RCC 7860 (cell line): ENCODE results near the gene NDUFAF7.
A peak's percentile ranks its signal among the peaks of the same experiment; 100 is the strongest.
"Not testable (repeated sequence)": the region's sequence is repeated elsewhere in the genome, so short reads cannot be mapped to it uniquely, and the experiment has no call there.

Source experiments
- DNase-seq: peaks from one replicate; pipeline ENCODE4 v3.0.0-alpha.2; 2015; ENCODE audit warnings: low spot score
- FAIRE-seq: peaks from 2 replicates; lab custom pipeline; 2012; peaks lifted over from hg19 to GRCh38; lab: Jason Lieb, UNC

The NDUFAF7 gene

GRCh38 chr2:37231241-37232130 lies at the start of gene NDUFAF7, which contains the start of gene CEBPZ:
Gene NDUFAF7, plus strand, starts transcription at chr2:37231658. Its CDS starts 48 bp downstream, at chr2:37231706.
Gene CEBPZ, minus strand, starts transcription at chr2:37231596. Its CDS starts 29 bp downstream, at chr2:37231567.
- FAIRE-seq (peak; percentile 16), DNase-seq (peak; percentile 84)

GRCh38 chr2:37181726-37182684 lies 49.5 kb upstream of the NDUFAF7 start:
- FAIRE-seq, result no peak
- DNase-seq, result no peak

- FAIRE-seq, result no peak
- DNase-seq, result no peak
Observed at GRCh38 chr2:37188570-37188969, 42.9 kb upstream of the NDUFAF7 start, which contains the start of gene SULT6B1. Gene SULT6B1, minus strand, starts transcription at chr2:37188670. Its CDS starts 30 bp downstream, at chr2:37188640.

GRCh38 chr2:37189452-37190153 lies 41.9 kb upstream of the NDUFAF7 start:
- FAIRE-seq (peak; percentile 85), DNase-seq (peak; percentile 77)

- FAIRE-seq (no peak), DNase-seq (no peak)
Observed at GRCh38 chr2:37190290-37190689, 41.2 kb upstream of the NDUFAF7 start.

GRCh38 chr2:37191253-37191652 lies 40.2 kb upstream of the NDUFAF7 start:
- no peak for FAIRE-seq

GRCh38 chr2:37191747-37192146 lies 39.7 kb upstream of the NDUFAF7 start:
- DNase-seq, result no peak

More at GRCh38 chr2:37191253-37191652, 40.2 kb upstream of the NDUFAF7 start:
- no peak for DNase-seq

GRCh38 chr2:37192551-37192950 lies 38.9 kb upstream of the NDUFAF7 start:
- DNase-seq (no peak), FAIRE-seq (no peak)

More at GRCh38 chr2:37191747-37192146, 39.7 kb upstream of the NDUFAF7 start:
- FAIRE-seq, result no peak

GRCh38 chr2:37195862-37196319 lies 35.6 kb upstream of the NDUFAF7 start:
- DNase-seq, FAIRE-seq: not testable (repeated sequence)

GRCh38 chr2:37196320-37197195 lies 34.9 kb upstream of the NDUFAF7 start, which contains the start of gene CEBPZOS:
Gene CEBPZOS, plus strand, starts transcription at chr2:37196496. Its CDS starts 3,209 bp downstream, at chr2:37199705.
- peak; percentile 70 for DNase-seq
- FAIRE-seq, result no peak

GRCh38 chr2:37198681-37199065 lies 32.8 kb upstream of the NDUFAF7 start:
- DNase-seq (no peak), FAIRE-seq (no peak)

- no peak for FAIRE-seq
- DNase-seq, result no peak
Observed at GRCh38 chr2:37201208-37201607, 30.2 kb upstream of the NDUFAF7 start.

- DNase-seq (no peak), FAIRE-seq (no peak)
Observed at GRCh38 chr2:37201766-37202165, 29.7 kb upstream of the NDUFAF7 start.

GRCh38 chr2:37203708-37204107 lies 27.8 kb upstream of the NDUFAF7 start:
- DNase-seq, result no peak
- no peak for FAIRE-seq

GRCh38 chr2:37205071-37205661 lies 26.3 kb upstream of the NDUFAF7 start:
- DNase-seq, FAIRE-seq: not testable (repeated sequence)

GRCh38 chr2:37205689-37206341 lies 25.6 kb upstream of the NDUFAF7 start:
- no peak for FAIRE-seq
- no peak for DNase-seq

GRCh38 chr2:37206760-37207159 lies 24.7 kb upstream of the NDUFAF7 start:
- not testable (repeated sequence) for FAIRE-seq

GRCh38 chr2:37211212-37211611 lies 20.2 kb upstream of the NDUFAF7 start:
- DNase-seq (no peak), FAIRE-seq (no peak)

More at GRCh38 chr2:37206760-37207159, 24.7 kb upstream of the NDUFAF7 start:
- DNase-seq, result not testable (repeated sequence)
